Neural cell (in vitro differentiated cells): ENCODE measurements around the gene ATP2A2. TPM values are rescaled to one million over a fixed set of nuclear protein-coding genes. Genes with fewer than 3 reads are reported as not detected.

ENCODE experiments used
- H2AFZ ChIP-seq: fragments of 200-600, 300-800 bp; sonication (generic), shearing (Covaris generic); 2 replicates; pipeline ENCODE4 v1.6.0; 2014; ENCODE audit warnings: low read depth, mild to moderate bottlenecking, antibody characterized with exemption, low read length, moderate library complexity
- H3F3A ChIP-seq: fragments of 200-600 bp; shearing (Covaris generic); 2 replicates; pipeline ENCODE4 v1.6.1; 2016; ENCODE audit warnings: mild to moderate bottlenecking, moderate library complexity, mixed read lengths, antibody characterized with exemption, low read length; ENCODE audit not compliant: insufficient read depth, poor library complexity, severe bottlenecking
- H3K27ac ChIP-seq: fragments of 200-600, 300-800 bp; sonication (generic), shearing (Covaris generic); 2 replicates; pipeline ENCODE4 v1.5.1; 2014; ENCODE audit warnings: mild to moderate bottlenecking, low read length, moderate library complexity
- H3K27me3 ChIP-seq: fragments of 300-800, 200-600 bp; sonication (generic), shearing (Covaris generic); 2 replicates; pipeline ENCODE4 v1.6.0; 2014; ENCODE audit warnings: mild to moderate bottlenecking, low read depth, low read length, moderate library complexity; ENCODE audit not compliant: insufficient read depth
- H3K36me3 ChIP-seq: fragments of 300-800, 200-600 bp; sonication (generic), shearing (Covaris generic); 2 replicates; pipeline ENCODE4 v1.5.1; 2014; ENCODE audit warnings: mild to moderate bottlenecking, antibody characterized with exemption, low read length, moderate library complexity; ENCODE audit not compliant: insufficient read depth
- H3K4me2 ChIP-seq: fragments of 300-800, 200-600 bp; sonication (generic), shearing (Covaris generic); 2 replicates; pipeline ENCODE4 v1.6.0; 2014; ENCODE audit warnings: mild to moderate bottlenecking, low read length
- H3K4me3 ChIP-seq: fragments of 300-800, 200-600 bp; sonication (generic), shearing (Covaris generic); 2 replicates; pipeline ENCODE4 v1.5.1; 2014; ENCODE audit warnings: mild to moderate bottlenecking, low read length, moderate library complexity
- H3K79me2 ChIP-seq: fragments of 200-600 bp; shearing (Covaris generic); replicated peaks from 2 replicates; pipeline ENCODE4 v1.6.0; 2014; ENCODE audit warnings: mild to moderate bottlenecking, low read length, moderate library complexity; ENCODE audit not compliant: insufficient read depth
- H3K9ac ChIP-seq: fragments of 300-800, 200-600 bp; sonication (generic), shearing (Covaris generic); 2 replicates; pipeline ENCODE4 v1.6.1; 2016; ENCODE audit warnings: mild to moderate bottlenecking, low read length, mixed read lengths
- H3K9me2 ChIP-seq: fragments of 200-600 bp; shearing (Covaris generic); 2 replicates; pipeline ENCODE4 v1.6.1; 2016; ENCODE audit warnings: mild to moderate bottlenecking, low read length, mixed read lengths; ENCODE audit not compliant: insufficient read depth
- H3K9me3 ChIP-seq: fragments of 200-600, 300-800 bp; sonication (generic), shearing (Covaris generic); 2 replicates; pipeline ENCODE4 v1.6.1; 2016; ENCODE audit warnings: mild to moderate bottlenecking, mixed run types, low read length, moderate library complexity, mixed read lengths
- H4K20me1 ChIP-seq: fragments of 200-600 bp; shearing (Covaris generic); 2 replicates; pipeline ENCODE4 v1.6.1; 2016; ENCODE audit warnings: mild to moderate bottlenecking, mixed run types; ENCODE audit not compliant: insufficient read depth
- CTCF ChIP-seq: fragments of 450-650 bp; IDR thresholded peaks from 2 replicates; pipeline ENCODE4 v1.5.1; 2014; ENCODE audit warnings: antibody characterized with exemption, mild to moderate bottlenecking, moderate library complexity; ENCODE audit not compliant: poor library complexity, severe bottlenecking
- EP300 ChIP-seq: fragments of 450-650 bp; conservative IDR thresholded peaks from 2 replicates; pipeline ENCODE4 v1.6.1; 2014; ENCODE audit warnings: antibody characterized with exemption, mild to moderate bottlenecking, moderate library complexity; ENCODE audit not compliant: poor library complexity, severe bottlenecking
- EZH2 ChIP-seq: fragments of 200-600, 300-800 bp; shearing (Covaris generic), sonication (generic); IDR thresholded peaks from 2 replicates; pipeline ENCODE4 v1.6.1; 2014; ENCODE audit warnings: antibody characterized with exemption, low read length, borderline replicate concordance, mild to moderate bottlenecking; ENCODE audit not compliant: insufficient read depth, poor library complexity, severe bottlenecking
- MXI1 ChIP-seq: fragments of 450-650 bp; conservative IDR thresholded peaks from 2 replicates; pipeline ENCODE4 v1.6.1; 2014; ENCODE audit warnings: antibody characterized with exemption, mild to moderate bottlenecking; ENCODE audit not compliant: poor library complexity, severe bottlenecking
- POLR2AphosphoS5 ChIP-seq: IDR thresholded peaks from 2 replicates; pipeline ENCODE4 v1.6.1; 2012
- RAD21 ChIP-seq: fragments of 450-650 bp; conservative IDR thresholded peaks from 2 replicates; pipeline ENCODE4 v1.6.1; 2014; ENCODE audit warnings: antibody characterized with exemption, mild to moderate bottlenecking, moderate library complexity
- SMC3 ChIP-seq: fragments of 450-650 bp; conservative IDR thresholded peaks from 2 replicates; pipeline ENCODE4 v1.6.1; 2014; ENCODE audit warnings: antibody characterized with exemption, mild to moderate bottlenecking, moderate library complexity; ENCODE audit not compliant: poor library complexity
- TAF1 ChIP-seq: IDR thresholded peaks from 2 replicates; pipeline ENCODE4 v1.6.1; 2012; ENCODE audit warnings: low read depth
- polyA plus RNA-seq: library from polyadenylated mRNA; depleted of rRNA; stranded (reverse); fragments of >200 nt; gene quantifications from 2 replicates; pipeline ENCODE4 v1.2.3, GENCODE V29; 2014
- TF ChIP-seq, protein P1 (sequence below): IDR thresholded peaks from 2 replicates; pipeline ENCODE4 v1.6.1; 2012; ENCODE audit warnings: borderline replicate concordance

The ATP2A2 gene
- polyA plus RNA-seq, 1 donor from 2014 or later, result 49.0 TPM

DNA sequence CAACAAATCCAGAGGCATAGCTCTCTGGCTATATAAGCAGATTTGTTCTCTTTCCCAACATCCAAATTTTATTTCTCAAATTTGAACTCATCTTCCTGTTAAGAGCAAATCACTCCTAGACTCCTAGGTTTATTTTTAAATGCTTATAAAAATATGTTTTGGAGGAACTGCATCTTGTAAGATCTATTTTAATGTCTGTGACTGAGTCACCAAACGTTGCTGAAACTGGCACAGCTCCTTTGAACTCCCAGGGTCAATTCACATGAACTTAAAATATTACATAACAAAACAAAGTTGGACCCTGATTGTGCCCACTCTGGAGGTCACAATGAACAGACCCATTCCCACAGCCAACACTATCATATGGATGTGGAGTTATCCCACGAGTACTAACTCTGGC is 98.6 kb downstream of the ATP2A2 start:
- Histone ChIP-seq H3K9me2 (no peaks in the 10 kb centered on the region), H4K20me1 (no peaks in the 10 kb centered on the region), H2AFZ (no peak overlapping the region), H3K27me3 (no peaks in the 10 kb centered on the region), H3K79me2 (no peaks in the 10 kb centered on the region), H3K4me2 (no peak overlapping the region), H3K27ac (no peak overlapping the region), H3F3A (no peaks in the 10 kb centered on the region), H3K36me3 (no peaks in the 10 kb centered on the region), H3K9me3 (no peaks in the 10 kb centered on the region), H3K9ac (no peak overlapping the region), H3K4me3 (no peak overlapping the region)
- TF ChIP-seq TAF1, result no peak
- TF ChIP-seq EP300, result no peak
- TF ChIP-seq, protein P1, sequence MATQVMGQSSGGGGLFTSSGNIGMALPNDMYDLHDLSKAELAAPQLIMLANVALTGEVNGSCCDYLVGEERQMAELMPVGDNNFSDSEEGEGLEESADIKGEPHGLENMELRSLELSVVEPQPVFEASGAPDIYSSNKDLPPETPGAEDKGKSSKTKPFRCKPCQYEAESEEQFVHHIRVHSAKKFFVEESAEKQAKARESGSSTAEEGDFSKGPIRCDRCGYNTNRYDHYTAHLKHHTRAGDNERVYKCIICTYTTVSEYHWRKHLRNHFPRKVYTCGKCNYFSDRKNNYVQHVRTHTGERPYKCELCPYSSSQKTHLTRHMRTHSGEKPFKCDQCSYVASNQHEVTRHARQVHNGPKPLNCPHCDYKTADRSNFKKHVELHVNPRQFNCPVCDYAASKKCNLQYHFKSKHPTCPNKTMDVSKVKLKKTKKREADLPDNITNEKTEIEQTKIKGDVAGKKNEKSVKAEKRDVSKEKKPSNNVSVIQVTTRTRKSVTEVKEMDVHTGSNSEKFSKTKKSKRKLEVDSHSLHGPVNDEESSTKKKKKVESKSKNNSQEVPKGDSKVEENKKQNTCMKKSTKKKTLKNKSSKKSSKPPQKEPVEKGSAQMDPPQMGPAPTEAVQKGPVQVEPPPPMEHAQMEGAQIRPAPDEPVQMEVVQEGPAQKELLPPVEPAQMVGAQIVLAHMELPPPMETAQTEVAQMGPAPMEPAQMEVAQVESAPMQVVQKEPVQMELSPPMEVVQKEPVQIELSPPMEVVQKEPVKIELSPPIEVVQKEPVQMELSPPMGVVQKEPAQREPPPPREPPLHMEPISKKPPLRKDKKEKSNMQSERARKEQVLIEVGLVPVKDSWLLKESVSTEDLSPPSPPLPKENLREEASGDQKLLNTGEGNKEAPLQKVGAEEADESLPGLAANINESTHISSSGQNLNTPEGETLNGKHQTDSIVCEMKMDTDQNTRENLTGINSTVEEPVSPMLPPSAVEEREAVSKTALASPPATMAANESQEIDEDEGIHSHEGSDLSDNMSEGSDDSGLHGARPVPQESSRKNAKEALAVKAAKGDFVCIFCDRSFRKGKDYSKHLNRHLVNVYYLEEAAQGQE, result no peak
- TF ChIP-seq EZH2, result no peak
- TF ChIP-seq CTCF, result no peak
- no peak for TF ChIP-seq RAD21
- no peak for TF ChIP-seq POLR2AphosphoS5

- Histone ChIP-seq H3K27me3 (no peaks in the 10 kb centered on the region), H3K9me3 (no peaks in the 10 kb centered on the region), H4K20me1 (no peaks in the 10 kb centered on the region), H3K4me3 (no peak overlapping the region), H3K27ac (no peak overlapping the region), H3K9me2 (no peaks in the 10 kb centered on the region), H3K4me2 (no peak overlapping the region), H3F3A (no peaks in the 10 kb centered on the region), H2AFZ (no peak overlapping the region), H3K9ac (no peak overlapping the region), H3K79me2 (no peaks in the 10 kb centered on the region), H3K36me3 (peaks cover 4% of the 10 kb centered on the region)
- TF ChIP-seq EZH2, result no peak
- TF ChIP-seq TAF1, result no peak
- TF ChIP-seq MXI1, result no peak
- TF ChIP-seq EP300, result no peak
- no peak for TF ChIP-seq SMC3
- TF ChIP-seq, protein P1, result no peak
- TF ChIP-seq POLR2AphosphoS5, result no peak
- TF ChIP-seq RAD21, result no peak
- no peak for TF ChIP-seq CTCF
These were observed 101.6 kb downstream of the ATP2A2 start for GRCh38 chr12:110382683-110383082.
